SW 1271 (cell line): ENCODE data around the gene CTTNBP2.

Source experiments
- DNase-seq, 2 experiments: peaks; one replicate each; lab custom pipeline; 2025; lab: John Stamatoyannopoulos, UW

Gene CTTNBP2, protein sequence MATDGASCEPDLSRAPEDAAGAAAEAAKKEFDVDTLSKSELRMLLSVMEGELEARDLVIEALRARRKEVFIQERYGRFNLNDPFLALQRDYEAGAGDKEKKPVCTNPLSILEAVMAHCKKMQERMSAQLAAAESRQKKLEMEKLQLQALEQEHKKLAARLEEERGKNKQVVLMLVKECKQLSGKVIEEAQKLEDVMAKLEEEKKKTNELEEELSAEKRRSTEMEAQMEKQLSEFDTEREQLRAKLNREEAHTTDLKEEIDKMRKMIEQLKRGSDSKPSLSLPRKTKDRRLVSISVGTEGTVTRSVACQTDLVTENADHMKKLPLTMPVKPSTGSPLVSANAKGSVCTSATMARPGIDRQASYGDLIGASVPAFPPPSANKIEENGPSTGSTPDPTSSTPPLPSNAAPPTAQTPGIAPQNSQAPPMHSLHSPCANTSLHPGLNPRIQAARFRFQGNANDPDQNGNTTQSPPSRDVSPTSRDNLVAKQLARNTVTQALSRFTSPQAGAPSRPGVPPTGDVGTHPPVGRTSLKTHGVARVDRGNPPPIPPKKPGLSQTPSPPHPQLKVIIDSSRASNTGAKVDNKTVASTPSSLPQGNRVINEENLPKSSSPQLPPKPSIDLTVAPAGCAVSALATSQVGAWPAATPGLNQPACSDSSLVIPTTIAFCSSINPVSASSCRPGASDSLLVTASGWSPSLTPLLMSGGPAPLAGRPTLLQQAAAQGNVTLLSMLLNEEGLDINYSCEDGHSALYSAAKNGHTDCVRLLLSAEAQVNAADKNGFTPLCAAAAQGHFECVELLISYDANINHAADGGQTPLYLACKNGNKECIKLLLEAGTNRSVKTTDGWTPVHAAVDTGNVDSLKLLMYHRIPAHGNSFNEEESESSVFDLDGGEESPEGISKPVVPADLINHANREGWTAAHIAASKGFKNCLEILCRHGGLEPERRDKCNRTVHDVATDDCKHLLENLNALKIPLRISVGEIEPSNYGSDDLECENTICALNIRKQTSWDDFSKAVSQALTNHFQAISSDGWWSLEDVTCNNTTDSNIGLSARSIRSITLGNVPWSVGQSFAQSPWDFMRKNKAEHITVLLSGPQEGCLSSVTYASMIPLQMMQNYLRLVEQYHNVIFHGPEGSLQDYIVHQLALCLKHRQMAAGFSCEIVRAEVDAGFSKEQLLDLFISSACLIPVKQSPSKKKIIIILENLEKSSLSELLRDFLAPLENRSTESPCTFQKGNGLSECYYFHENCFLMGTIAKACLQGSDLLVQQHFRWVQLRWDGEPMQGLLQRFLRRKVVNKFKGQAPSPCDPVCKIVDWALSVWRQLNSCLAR (N-terminal part only)

DNA sequence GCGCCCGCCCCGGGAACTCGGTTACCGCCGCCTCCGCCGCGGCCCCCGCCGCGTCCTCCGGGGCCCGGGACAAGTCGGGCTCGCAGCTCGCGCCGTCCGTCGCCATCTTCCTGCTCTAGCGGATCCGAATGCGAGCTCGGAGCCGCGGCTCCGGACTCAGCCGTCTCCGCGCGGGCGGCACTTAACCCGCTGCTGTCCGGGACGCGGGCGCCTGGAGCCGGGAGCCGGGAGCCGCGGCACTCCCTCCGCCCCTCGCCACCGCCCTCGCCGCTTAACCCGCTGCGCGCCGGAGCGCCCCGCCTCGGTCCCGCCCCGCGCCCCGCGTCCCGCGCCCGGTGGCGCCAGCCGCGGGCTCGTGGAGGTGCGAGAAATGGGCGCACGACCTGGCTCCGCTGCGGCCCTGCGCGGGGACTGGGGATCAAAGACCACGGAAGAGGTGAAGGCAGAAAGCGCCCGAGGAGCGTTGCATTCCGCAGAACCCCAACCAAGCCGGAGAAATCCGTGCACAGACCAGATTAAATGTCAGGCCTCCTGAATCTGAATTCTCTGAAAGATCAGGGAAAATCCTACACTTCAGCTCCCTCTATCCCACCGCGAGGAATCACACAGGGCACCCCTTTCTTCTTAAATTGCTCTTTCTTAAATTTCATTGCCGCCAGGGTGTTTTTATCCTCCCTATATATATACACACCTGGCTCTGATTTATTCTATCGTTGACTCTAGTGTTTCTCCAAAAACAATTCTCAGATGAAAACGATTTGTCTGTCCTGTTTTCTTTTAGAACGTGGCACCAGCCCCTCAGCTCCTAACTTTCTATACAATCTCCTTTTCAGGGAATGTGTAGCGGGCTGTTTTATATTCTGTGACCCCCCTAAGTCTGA lies at the start of gene CTTNBP2:
TSS of gene CTTNBP2 (minus strand) at position 132 of the 881 bp plus-strand sequence. CDS start at position 106, 26 bp downstream.
- DNase-seq: no peak

DNA sequence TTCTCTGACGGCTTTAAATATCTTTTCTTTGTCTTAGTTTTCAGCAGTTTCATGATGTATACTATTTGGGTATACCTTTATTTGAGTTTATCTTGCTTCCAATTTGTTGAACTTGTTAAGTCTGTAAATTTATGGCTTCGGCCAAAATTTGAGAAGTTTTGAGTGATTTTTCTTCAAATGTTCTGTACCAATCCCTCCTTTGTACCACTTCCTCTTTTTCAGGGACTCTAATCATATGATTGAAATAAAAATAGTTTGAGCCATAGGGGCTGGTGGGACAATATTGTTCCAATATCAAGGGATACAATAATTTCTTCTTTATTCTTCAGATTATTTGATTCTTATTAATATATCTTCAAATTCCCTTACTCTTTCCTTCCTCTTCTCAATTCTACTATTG lies 43.1 kb upstream of the CTTNBP2 start:
- no peak for DNase-seq

DNA sequence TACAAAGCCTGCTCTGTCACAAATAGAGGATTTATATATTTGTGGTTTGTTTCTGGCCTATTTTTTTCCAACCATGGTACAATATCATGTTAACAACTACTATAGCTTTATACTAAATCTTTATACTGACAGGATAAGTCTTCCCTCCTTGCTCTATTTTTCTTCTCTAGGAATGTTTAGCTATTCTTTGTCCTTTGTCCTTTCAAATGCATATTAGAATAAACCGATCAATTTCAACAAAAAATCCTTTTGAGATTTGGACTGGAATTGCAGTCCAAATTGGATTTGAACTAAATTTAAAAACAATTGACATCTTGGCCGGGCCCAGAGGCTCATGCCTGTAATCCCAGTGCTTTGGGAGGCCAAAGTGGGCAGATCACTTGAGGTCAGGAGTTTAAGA lies 39.2 kb upstream of the CTTNBP2 start:
- no peak for DNase-seq

DNA sequence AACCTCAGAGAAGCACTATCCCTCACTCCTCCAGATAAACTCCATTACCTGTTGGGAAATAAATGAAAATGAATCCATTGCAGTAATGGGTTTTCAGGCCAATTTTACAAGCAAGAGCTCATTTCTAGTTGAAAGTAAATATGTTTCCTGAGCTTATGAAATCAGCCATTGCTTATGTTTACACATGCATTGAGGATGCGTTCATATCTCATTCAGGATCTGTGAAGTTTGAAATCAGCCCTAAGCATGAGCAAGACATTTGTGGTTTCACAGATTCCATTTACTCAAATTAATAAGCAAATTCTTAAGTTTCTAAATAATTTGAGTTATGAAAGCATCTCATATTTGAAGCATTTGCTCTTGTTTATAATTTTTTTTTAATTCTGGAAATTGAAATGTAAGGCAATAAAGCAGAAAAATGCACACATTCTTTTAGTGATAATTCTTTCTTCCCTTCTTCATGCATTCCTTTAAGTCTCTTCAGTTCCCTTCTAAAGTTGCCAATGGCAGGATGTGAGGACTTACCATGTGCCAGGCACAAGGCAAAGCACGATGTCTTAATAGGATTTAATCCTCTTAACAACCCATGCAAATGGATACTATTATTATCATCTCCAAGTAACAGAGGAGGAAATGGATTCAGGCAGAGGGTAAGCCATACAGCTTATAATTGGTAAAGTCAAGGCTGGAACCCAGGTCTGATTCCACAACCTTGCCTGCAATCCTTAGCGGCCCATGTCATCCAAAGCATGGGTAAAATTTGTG lies 35.0 kb upstream of the CTTNBP2 start:
- no peak for DNase-seq

DNA sequence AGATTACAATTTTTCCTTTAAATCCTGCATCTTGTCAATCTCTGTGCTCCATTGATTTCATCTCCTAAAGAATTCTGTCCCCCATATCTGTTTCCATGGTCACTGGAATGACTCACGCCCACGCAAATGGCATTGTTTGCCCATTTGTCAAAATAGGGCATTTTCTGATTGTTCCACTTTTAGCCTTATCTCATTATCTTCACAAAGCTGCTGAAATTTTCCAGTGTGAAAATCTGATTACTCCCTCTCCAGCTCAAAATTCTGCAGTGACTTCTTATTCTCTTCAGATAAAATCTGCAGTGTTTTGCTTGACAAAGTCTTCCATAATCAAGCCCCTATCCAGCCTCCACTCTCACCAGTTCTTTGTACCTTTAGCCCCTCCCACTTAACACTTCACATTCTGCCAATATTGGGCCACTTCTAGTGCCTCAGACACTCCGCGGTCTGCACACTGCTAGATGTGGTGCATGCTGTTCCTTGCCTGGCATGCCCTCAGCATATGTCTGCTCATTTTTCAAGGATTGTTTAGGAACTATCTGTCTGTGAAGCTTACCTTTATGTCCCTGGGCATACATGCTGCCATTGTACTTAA lies 33.9 kb upstream of the CTTNBP2 start:
- DNase-seq: no peak

DNA sequence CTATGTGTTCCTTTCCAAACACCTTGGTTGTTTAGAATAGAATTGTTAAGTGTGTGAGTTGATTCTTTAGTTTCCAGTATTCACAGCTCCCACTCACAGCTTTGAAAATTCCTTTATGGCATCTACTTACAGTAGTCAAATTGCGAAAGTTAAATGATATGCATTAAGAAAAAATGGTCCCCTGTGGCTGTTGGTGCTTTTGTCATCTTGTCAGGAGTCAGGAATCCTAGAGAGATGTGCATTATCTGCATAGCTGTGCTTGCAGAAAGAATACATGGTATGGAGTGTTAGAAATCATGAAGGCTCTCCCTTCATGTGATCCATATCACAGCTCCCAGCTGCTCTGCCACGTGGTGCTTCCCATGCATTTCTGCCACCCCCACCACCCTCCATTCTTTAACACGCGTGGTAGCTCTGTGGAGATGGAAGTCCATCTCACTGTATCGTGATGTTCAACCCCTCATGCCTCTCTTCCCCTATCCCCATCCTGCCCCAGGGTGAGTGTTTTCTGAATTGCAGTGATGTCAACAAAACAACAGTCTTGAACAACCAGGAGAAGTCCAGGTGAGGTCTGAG lies 29.2 kb upstream of the CTTNBP2 start:
- DNase-seq: no peak

DNA sequence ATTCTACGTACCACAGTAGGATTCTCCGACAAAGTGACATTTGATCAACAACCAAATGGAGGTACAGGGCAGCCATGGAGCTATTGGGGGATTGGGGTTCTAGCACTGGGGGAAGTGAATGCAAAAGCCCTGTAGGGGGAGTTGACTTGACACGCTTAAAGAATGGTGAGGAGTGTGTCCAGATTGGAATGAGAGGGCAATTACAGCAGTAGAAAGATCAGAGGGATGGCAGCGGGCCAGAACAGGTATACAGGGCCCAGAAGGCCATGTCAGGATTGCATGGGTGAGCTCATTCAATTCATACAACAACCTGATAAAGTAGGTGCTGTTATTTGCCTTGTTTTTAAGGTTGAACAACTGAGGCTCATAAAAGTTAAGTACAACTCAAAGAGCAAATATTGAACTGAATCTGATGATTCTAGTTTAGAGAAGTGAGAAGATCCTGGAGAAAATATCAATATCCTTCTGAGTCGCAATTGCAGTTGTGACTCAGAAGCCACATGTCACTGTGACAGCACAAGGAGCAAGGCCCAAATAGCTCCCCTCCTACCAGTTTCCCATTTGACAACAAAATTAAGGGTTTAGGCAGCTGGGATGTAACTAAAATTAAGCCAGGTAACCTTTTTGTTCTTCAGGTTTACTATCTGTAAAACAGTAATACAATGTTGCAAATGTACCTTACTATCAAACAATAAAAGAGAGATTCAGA lies 28.0 kb upstream of the CTTNBP2 start:
- DNase-seq: no peak

DNA sequence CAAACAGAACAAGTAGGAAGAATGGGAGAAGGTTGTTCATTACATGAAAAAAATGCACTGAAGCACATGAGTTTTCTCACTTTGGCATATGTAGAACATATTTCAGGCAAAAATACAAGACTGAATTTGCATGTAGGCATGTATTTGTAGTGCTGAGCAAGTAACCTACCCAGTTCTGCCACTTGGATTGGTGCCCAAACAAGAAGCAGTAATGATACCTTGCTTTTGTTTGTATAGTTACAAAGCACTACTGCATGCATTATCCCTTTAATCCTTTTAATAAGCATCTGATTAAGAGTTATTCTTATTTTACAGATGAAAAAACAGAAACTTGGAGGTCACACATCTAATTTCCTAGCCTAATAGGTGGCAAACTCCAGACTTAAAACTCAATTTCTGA lies 23.1 kb upstream of the CTTNBP2 start:
- DNase-seq: no peak

DNA sequence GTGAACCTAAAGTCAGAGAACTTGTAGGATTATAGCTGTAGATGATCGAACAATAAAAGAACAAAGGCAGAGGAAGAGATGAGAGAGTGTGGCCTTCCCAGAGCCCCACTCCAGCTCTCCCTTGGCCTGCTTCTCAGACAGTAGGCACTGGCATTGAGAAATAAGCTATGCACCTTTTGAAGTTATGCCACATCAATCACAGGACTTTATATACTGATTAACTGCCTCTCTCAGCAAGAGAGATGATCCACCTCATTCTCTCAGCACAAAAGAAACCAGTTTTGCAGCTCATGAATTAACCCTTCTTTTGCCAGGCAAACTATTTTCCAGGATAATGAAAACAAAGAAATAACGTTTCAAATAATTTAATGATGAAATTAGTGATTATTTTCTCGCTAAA lies 22.0 kb upstream of the CTTNBP2 start:
- no peak for DNase-seq

DNA sequence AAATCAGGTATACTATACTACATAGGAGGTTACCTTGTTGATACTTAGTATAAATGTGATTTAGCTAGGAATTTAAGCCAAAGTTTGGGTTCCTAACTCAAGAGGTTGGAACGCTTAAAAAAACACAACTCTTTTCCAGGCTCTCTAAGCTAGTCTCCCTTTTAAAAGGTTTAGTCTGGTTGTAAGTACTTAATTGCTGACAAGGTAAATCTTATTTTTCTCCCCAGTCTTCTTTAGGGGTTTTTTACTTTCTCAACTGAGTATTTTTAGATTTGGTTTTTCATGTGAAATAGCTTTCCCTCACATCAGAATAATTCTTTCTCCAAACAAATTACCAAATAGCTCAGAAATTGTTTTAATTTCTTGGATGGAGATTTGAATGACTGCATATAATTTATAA lies 20.8 kb upstream of the CTTNBP2 start:
- no peak for DNase-seq

DNA sequence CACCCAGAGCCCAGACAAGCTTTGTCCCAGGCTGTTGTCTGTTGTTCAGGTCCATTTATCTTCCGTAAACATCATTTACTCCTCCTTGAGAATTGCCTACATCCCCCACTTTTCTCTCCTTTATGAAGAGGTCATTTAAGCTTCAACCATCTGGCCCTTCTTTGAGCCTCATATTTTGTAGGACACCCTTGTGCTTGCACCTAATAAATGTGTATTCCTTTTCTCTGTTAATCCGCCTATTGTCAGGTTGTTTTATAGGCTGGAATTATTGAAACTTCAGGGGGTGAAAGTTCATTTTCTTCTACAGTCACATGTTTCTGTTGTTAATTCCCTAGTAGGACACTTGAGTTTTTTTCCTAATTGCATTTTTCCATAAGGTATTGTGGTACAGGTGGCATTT lies 19.6 kb upstream of the CTTNBP2 start:
- no peak for DNase-seq

DNA sequence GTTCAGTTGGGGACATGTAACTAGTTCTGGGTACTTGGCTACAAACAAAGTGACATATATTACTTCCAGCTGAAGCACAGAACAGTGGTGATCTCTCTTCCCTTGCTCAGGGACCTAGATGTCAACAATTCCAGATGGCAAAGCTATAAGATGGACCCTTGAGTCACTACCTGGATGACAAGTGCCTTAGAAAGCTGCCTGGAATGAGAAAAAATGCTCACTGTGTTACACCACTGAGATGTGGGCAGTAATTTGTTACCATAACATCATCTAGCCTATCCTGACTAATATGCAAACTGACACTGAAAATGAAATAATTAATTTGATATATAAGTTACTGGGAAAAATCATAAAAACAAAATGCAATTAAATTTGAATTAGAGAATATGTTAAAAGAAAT lies 16.4 kb upstream of the CTTNBP2 start:
- DNase-seq: no peak

DNA sequence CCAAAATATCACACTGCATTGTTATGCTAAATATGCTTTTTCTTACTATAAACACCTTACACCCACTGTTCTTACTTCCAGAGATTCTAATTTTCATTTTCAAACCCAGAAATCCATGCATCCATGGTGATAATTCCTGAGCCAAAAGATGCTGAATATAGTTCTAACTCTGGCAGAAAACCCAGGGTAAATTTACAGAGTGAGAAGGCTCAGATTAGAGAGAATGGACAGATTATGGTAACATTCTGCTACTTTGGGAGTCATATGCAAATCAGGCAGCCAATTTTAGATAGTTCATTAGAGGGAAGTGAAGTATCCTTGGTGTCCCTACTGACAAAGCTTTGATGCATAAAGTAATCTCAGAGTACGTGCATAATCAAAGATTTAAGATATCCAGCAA lies 15.4 kb upstream of the CTTNBP2 start:
- no peak for DNase-seq

DNA sequence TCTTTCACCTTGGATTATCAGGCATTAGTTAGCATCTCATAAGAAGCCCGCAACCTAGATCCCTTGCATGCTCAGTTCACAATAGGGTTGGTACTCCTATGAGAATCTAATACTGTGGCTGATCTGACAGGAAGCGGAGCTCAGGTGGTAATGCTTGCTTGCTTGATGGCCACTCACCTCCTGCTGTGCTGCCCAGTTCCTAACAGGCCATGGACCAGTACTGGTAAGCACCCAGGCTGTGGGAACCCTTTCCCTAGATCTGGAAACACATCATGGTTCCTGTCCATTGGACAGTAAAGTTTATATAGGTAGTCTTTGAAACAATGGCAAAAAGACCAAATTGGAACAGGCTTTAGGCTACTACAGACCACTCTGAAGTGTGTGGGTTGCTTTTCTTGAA lies 9.4 kb upstream of the CTTNBP2 start:
- DNase-seq: no peak

DNA sequence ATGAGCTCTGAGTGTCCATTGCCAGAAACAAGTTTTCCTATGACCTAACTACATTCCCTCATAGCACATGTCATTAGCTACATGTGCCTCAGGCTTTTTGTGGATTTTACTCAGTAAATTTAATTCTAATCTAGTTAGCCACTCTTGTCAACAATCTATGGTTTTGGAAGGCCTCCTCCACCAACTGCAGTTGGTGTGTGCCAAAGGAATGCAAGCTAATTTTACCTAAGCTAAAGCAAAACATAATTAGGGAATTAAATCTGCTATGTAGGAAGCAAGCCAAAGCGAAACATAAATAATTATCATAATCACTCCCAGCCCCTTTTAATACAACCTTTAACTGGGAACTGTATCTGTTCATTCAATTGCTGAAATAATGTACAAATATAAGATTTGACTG lies 3.5 kb upstream of the CTTNBP2 start:
- no peak for DNase-seq

DNA sequence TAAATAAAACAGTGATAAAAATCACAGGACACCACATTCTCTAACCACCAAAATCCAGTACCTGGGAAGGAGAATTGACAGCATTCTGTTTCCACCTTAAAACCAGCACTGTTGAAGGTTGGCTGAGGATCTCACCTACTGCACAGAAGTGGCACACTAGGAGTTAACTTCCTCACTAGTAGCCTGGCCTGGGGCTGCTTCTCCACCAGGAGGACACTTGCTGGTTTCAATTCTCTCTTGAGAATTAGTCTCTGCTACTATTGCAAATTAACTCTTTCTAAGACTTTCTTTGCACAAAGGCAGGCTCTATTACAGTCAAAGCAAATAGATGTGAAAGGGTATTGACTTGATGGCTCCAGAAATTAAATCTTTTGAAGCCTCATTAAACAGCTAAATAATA lies 2.3 kb upstream of the CTTNBP2 start:
- no peak for DNase-seq

DNA sequence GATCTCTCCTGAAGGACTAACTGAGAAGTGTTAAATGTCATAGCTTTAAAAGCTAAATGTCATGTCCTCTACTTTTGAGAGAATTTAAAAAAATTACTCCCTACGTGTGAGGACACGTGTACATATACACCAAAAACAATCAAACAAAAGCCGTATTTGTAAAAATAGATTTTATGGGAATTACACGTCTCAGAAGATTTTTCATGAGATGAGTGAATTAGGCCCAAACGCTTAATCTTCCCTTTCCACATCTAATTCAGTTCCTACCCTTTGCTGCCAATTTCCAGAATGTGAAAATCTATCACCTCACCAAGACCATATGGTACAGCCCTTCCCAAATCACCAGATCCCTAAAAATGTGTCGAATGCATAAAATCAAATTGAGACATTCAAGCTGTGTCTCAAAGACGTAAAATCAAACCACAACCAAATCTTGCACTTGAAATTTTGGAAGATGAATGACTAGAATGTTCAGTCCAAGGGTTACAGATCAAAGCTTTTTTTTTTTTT lies 1.0 kb upstream of the CTTNBP2 start:
- DNase-seq: no peak

DNA sequence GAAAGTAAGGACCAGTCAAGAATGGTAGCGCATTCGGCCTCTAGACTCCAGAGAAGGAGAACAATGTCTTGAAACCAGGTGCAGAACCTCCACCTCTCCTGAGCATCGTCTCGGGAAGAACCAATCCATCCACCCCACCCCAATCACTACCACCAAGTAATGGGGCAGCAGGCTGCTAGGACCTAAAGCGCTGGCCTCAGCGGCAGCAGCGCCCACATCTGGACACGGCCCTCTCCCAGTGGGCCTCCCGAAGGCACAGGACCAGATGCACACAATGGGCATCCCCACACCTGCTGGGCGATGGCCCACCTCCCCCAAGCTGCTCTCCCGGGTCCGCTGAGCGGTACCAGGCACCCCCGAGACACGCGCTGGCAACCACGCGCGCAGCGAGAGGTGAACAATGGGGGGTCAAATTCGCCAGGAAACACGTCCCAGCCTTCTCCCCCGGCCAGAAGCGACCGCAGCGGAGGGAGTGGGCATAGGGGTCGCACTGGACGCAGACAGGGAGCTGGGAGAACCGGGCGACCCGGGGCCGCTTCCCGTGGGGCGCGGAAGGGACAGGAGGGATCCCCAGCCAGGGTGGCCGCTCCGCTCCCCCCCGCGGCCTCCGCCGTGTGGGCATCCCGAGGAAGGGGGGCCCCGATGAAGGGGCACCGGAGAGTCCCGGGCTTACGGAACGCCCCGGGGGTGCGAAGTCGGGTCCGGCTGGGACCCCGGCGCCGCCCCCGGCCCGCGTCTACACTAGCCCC lies 506 bp downstream of the CTTNBP2 start:
- no peak for DNase-seq
